H1 (cell line): Measurements from ENCODE around the gene MCHR1. TPM values are rescaled to one million over a fixed set of nuclear protein-coding genes. Genes with fewer than 3 reads are reported as not detected.

ENCODE experiments used
- CBX5 ChIP-seq: fragments of 300-800, 300-1000 bp; sonication (generic); IDR thresholded peaks from 2 replicates; pipeline ENCODE4 v1.7.1; 2016; ENCODE audit warnings: antibody characterized with exemption, low read length, low read depth
- CHD7 ChIP-seq: fragments of 300-600 bp; sonication (generic); IDR thresholded peaks from 2 replicates; pipeline ENCODE4 v1.7.1; 2012; ENCODE audit warnings: low read length, moderate library complexity, mild to moderate bottlenecking, inconsistent platforms; ENCODE audit not compliant: insufficient replicate concordance
- CREB1 ChIP-seq: IDR thresholded peaks from 2 replicates; pipeline ENCODE4 v1.6.1; 2012; ENCODE audit warnings: inconsistent platforms
- CTBP2 ChIP-seq: IDR thresholded peaks from 2 replicates; pipeline ENCODE4 v1.7.0; 2011; ENCODE audit warnings: borderline replicate concordance, mild to moderate bottlenecking, moderate library complexity, mixed read lengths, low read length; ENCODE audit not compliant: insufficient read depth, insufficient read length
- EGR1 ChIP-seq: IDR thresholded peaks from 2 replicates; pipeline ENCODE4 v1.6.1; 2011; ENCODE audit warnings: low read depth, low read length, borderline replicate concordance
- KDM1A ChIP-seq: fragments of 200-600, 300-600 bp; sonication (generic); IDR thresholded peaks from 2 replicates; pipeline ENCODE4 v1.7.1; 2016; ENCODE audit warnings: mild to moderate bottlenecking, low read length, borderline replicate concordance
- RAD21 ChIP-seq, 2 experiments: IDR thresholded peaks in 1 of 2; conservative IDR thresholded peaks in 1 of 2; 2 replicates each; pipeline ENCODE4 v1.6.1; 2011; ENCODE audit warnings: low read depth in 2 of 2, low read length in 2 of 2, improper control_type of control experiment in 1 of 2, inconsistent platforms in 1 of 2, mild to moderate bottlenecking in 1 of 2, moderate library complexity in 1 of 2
- RXRA ChIP-seq: IDR thresholded peaks from 2 replicates; pipeline ENCODE4 v1.6.1; 2011; ENCODE audit warnings: low read depth, mild to moderate bottlenecking, low read length, moderate library complexity; ENCODE audit not compliant: insufficient read depth
- SAP30 ChIP-seq: fragments of 300-600 bp; sonication (generic); IDR thresholded peaks from 2 replicates; pipeline ENCODE4 v1.7.1; 2012; ENCODE audit warnings: low read length, moderate library complexity, mild to moderate bottlenecking, inconsistent platforms; ENCODE audit not compliant: insufficient read depth, insufficient replicate concordance
- SIN3A ChIP-seq, 2 experiments: IDR thresholded peaks in 1 of 2; conservative IDR thresholded peaks in 1 of 2; 2 replicates each; pipeline ENCODE4 v1.6.1; 2011 to 2012; ENCODE audit warnings: low read length in 2 of 2, improper control_type of control experiment in 1 of 2, low read depth in 1 of 2, mild to moderate bottlenecking in 1 of 2
- SP2 ChIP-seq: IDR thresholded peaks from 2 replicates; pipeline ENCODE4 v1.6.1; 2012; ENCODE audit warnings: mild to moderate bottlenecking, low read length, inconsistent platforms
- polyA plus RNA-seq, 7 experiments: library from polyadenylated mRNA; depleted of rRNA in 3 of 7; stranded (reverse) in 5 of 7; unstranded in 2 of 7; fragments of >200 nt in 5 of 7; fragments of 200-250 nt in 2 of 7; gene quantifications; 1 replicate in 5 of 7; 2 replicates in 1 of 7; 4 replicates in 1 of 7; pipeline versions ENCODE4 v1.2.1 to v1.2.3, GENCODE V29; 2011 to 2013; ENCODE audit warnings: missing spikeins in 2 of 7, mixed read lengths in 2 of 7
- total RNA-seq: library from RNA; stranded (reverse); fragmentation: NEBNext Ultra II Directional; extraction: Animal tissue kit (Norgen Biotek cat#: 25700); gene quantifications from 2 replicates; pipeline ENCODE4 v1.2.1, GENCODE V29; 2021

MCHR1 gene
- total and polyA plus RNA-seq, 2 of the 8 experiments (the other 6 are each of a cell fraction or from before 2014, with no cell fraction given), result 0.91 to 7.6 TPM

- TF ChIP-seq CHD7, result no peak
- no peak for TF ChIP-seq CREB1
- TF ChIP-seq EGR1, result no peak
- no peak for TF ChIP-seq RAD21 (IDR thresholded peaks at IDR 0.05 in 1 of 2, conservative IDR thresholded peaks at IDR 0.05 in 1 of 2; ENCODE audit: low read depth in 2 of 2, low read length in 2 of 2)
- no peak for TF ChIP-seq CTBP2
- no peak for TF ChIP-seq RXRA
- TF ChIP-seq KDM1A, result no peak
- no peak for TF ChIP-seq CBX5
- no peak for TF ChIP-seq SIN3A (conservative IDR thresholded peaks at IDR 0.05 in 1 of 2, IDR thresholded peaks at IDR 0.05 in 1 of 2; ENCODE audit: low read depth in 1 of 2, low read length in 2 of 2)
- no peak for TF ChIP-seq SP2
- TF ChIP-seq SAP30, result no peak
Observed at GRCh38 chr22:40721266-40721665, 42.0 kb downstream of the MCHR1 start (continued).
